Mucosa of descending colon (tissue), 3 donors: ENCODE measurements around the gene EIF4G1. TPM values are rescaled to one million over a fixed set of nuclear protein-coding genes. Genes with fewer than 3 reads are reported as not detected.

Experiments used
- ATAC-seq: fragments of 200-7000 bp; cut with Tn5 transposase; one replicate; pipeline ENCODE4 v1.9.1; 2020; ENCODE audit warnings: mild to moderate bottlenecking, moderate library complexity
- DNase-seq, 3 donors: peaks; one replicate each; pipeline ENCODE4 v3.0.0-alpha.2; 2020
- H3K36me3 ChIP-seq: fragments of 200-600 bp; one replicate; pipeline ENCODE4 v1.8.0; 2021; ENCODE audit warnings: low read depth, mild to moderate bottlenecking
- H3K4me1 ChIP-seq: fragments of 200-600 bp; one replicate; pipeline ENCODE4 v1.8.0; 2021; ENCODE audit warnings: low read depth, mild to moderate bottlenecking
- H3K4me3 ChIP-seq: fragments of 200-600 bp; one replicate; pipeline ENCODE4 v1.8.0; 2021; ENCODE audit warnings: mild to moderate bottlenecking
- H3K9me3 ChIP-seq: fragments of 200-600 bp; one replicate; pipeline ENCODE4 v1.8.0; 2021; ENCODE audit warnings: mild to moderate bottlenecking
- CTCF ChIP-seq: fragments of 200-600 bp; IDR thresholded peaks from one replicate; pipeline ENCODE4 v1.8.0; 2022; ENCODE audit warnings: antibody characterized with exemption, mild to moderate bottlenecking
- intact Hi-C, 2 donors: fragments of 100-400 bp; cut with DNase I in 1 of 2; cut with micrococcal nuclease in 1 of 2; formaldehyde crosslinking; loops; one replicate each; pipeline versions ENCODE4 v1.11.0 to v1.11.1; 2022; cut with DNase I, micrococcal nuclease
- total RNA-seq, 3 donors: library from RNA; stranded (reverse); fragmentation: NEBNext Ultra II Directional in 2 of 3; extraction: Animal tissue kit (Norgen Biotek cat#: 25700) in 2 of 3; gene quantifications; one replicate each; pipeline versions ENCODE4 v1.2.1 to v1.2.4, GENCODE V29; 2021 to 2023
- donor health status: DM: no; HTN: no; CAD: no; lungs with moderate emphysema.
- donor health status: DM: no; HTN: no; CAD: no.
- donor health status: DM: no; HTN: yes; CAD: no.

Gene EIF4G1
- total RNA-seq, 3 donors from 2014 or later, result 256 to 305 (median 267) TPM

- H3K4me3 ChIP-seq, result no peak overlapping the region
- H3K4me1 ChIP-seq, result peaks cover 22% of the 10 kb centered on the region
- TF ChIP-seq CTCF, result peak; percentile 55
- H3K9me3 ChIP-seq, result no peaks in the 10 kb centered on the region
- no peaks in the 10 kb centered on the region for H3K36me3 ChIP-seq
- ATAC-seq, result peak; percentile 36
- intact Hi-C loops, result no loop called here
- DNase-seq, result peak; percentile 63 to 82 (median 78)
Observed at GRCh38 chr3:184354121-184354728, 39.8 kb downstream of the EIF4G1 start.

- Histone ChIP-seq H3K4me3 (no peak overlapping the region), H3K4me1 (peaks cover 22% of the 10 kb centered on the region), H3K9me3 (no peaks in the 10 kb centered on the region), H3K36me3 (no peaks in the 10 kb centered on the region)
- no peak for DNase-seq
- intact Hi-C loops, result no loop called here
- no peak for TF ChIP-seq CTCF
- ATAC-seq, result no peak
Observed at GRCh38 chr3:184354754-184355153, 40.3 kb downstream of the EIF4G1 start.

- intact Hi-C loops, result no loop called here
- Histone ChIP-seq H3K4me3 (no peak overlapping the region), H3K4me1 (peaks cover 27% of the 10 kb centered on the region), H3K9me3 (no peaks in the 10 kb centered on the region), H3K36me3 (no peaks in the 10 kb centered on the region)
- no peak for TF ChIP-seq CTCF
- DNase-seq, result peak in 1 of 3 donors; percentile 21
- no peak for ATAC-seq
Observed at GRCh38 chr3:184355261-184356040, 41.0 kb downstream of the EIF4G1 start.

GRCh38 chr3:184357248-184358123, 43.1 kb downstream of the EIF4G1 start:
- no peaks in the 10 kb centered on the region for H3K36me3 ChIP-seq
- H3K9me3 ChIP-seq, result no peaks in the 10 kb centered on the region
- TF ChIP-seq CTCF, result no peak
- peaks cover 20% of the 10 kb centered on the region for H3K4me1 ChIP-seq
- intact Hi-C loops, result no loop called here
- no peak overlapping the region for H3K4me3 ChIP-seq
- DNase-seq (no peak), ATAC-seq (no peak)

- no peaks in the 10 kb centered on the region for H3K9me3 ChIP-seq
- H3K4me3 ChIP-seq, result no peak overlapping the region
- no peak for ATAC-seq
- DNase-seq, result peak in 1 of 3 donors; percentile 15
- TF ChIP-seq CTCF, result no peak
- peaks cover 14% of the 10 kb centered on the region for H3K4me1 ChIP-seq
- H3K36me3 ChIP-seq, result no peaks in the 10 kb centered on the region
- intact Hi-C loops, result no loop called here
Observed at GRCh38 chr3:184358124-184358767, 43.8 kb downstream of the EIF4G1 start.
